K562 (cell line): ENCODE measurements around the gene SLC48A1. TPM values are rescaled to one million over a fixed set of nuclear protein-coding genes. Genes with fewer than 3 reads are reported as not detected.
A peak's percentile ranks its signal among the peaks of the same experiment; 100 is the strongest.

Experiments used
- ARNT ChIP-seq, 2 experiments: fragments of 450-650 bp; IDR thresholded peaks; 2 replicates each; pipeline ENCODE4 v1.6.1; 2016; ENCODE audit warnings: mild to moderate bottlenecking in 1 of 2
- BRD4 ChIP-seq: fragments of 200-600 bp; sonication (generic); IDR thresholded peaks from 2 replicates; pipeline ENCODE4 v1.6.1; 2017; ENCODE audit warnings: inconsistent platforms
- CBX3 ChIP-seq, 2 experiments: IDR thresholded peaks; 1 replicate in 1 of 2; 2 replicates in 1 of 2; pipeline ENCODE4 v1.6.1; 2012; ENCODE audit warnings: inconsistent platforms in 2 of 2, low read length in 2 of 2, borderline replicate concordance in 1 of 2, control low read depth in 1 of 2
- KLF6 ChIP-seq: fragments of 250-450 bp; sonication (Bioruptor Pico); IDR thresholded peaks from 2 replicates; pipeline ENCODE4 v1.4.0; 2020; ENCODE audit warnings: mild to moderate bottlenecking, moderate library complexity, borderline replicate concordance
- MAFK ChIP-seq: IDR thresholded peaks from 2 replicates; pipeline ENCODE4 v1.6.1; 2011; ENCODE audit warnings: low read length, improper control_type of control experiment
- NCOR1 ChIP-seq: fragments of 450-650 bp; IDR thresholded peaks from 2 replicates; pipeline ENCODE4 v1.6.1; 2016; ENCODE audit warnings: mild to moderate bottlenecking, moderate library complexity
- NUFIP1 ChIP-seq: fragments of 450-650 bp; IDR thresholded peaks from 2 replicates; pipeline ENCODE4 v1.6.1; 2018; ENCODE audit not compliant: partially characterized antibody
- RAD51 ChIP-seq: fragments of 450-650 bp; IDR thresholded peaks from 2 replicates; pipeline ENCODE4 v1.7.1; 2016; ENCODE audit warnings: low read depth, mild to moderate bottlenecking, borderline replicate concordance
- RFX7 ChIP-seq: fragments of 250-450 bp; sonication (Bioruptor Pico); IDR thresholded peaks from 2 replicates; pipeline ENCODE4 v1.5.1; 2021; ENCODE audit warnings: mild to moderate bottlenecking
- SMC3 ChIP-seq: conservative IDR thresholded peaks from 2 replicates; pipeline ENCODE4 v1.6.1; 2011; ENCODE audit warnings: low read depth, low read length, improper control_type of control experiment; ENCODE audit not compliant: insufficient read depth
- THRAP3 ChIP-seq: fragments of 450-650 bp; IDR thresholded peaks from 2 replicates; pipeline ENCODE4 v1.6.1; 2016; ENCODE audit warnings: mild to moderate bottlenecking, inconsistent platforms, borderline replicate concordance
- ZBTB8A ChIP-seq: fragments of 450-650 bp; IDR thresholded peaks from 2 replicates; pipeline ENCODE4 v1.6.1; 2018; ENCODE audit warnings: mild to moderate bottlenecking, moderate library complexity; ENCODE audit not compliant: partially characterized antibody
- ZC3H4 ChIP-seq: sonication (generic); formaldehyde crosslinking; IDR thresholded peaks from 2 replicates; pipeline ENCODE4 v1.9.0; 2021; ENCODE audit warnings: missing genetic modification reagents, borderline replicate concordance
- ZNF717 ChIP-seq: fragments of 250-450 bp; sonication (Bioruptor Pico); IDR thresholded peaks from 2 replicates; pipeline ENCODE4 v1.5.0; 2021
- polyA plus RNA-seq, 8 experiments: library from polyadenylated mRNA; depleted of rRNA in 4 of 8; stranded (reverse) in 5 of 8; unstranded in 3 of 8; fragments of >200 nt; fragmentation: Nextera tagmentation in 2 of 8; fragmentation: Illumina TruSeq in 1 of 8; extraction: Ambion mirVana in 2 of 8; extraction: Trizol in 1 of 8; gene quantifications; 2 replicates each; pipeline versions ENCODE4 v1.2.1 to v1.2.3, GENCODE V29; 2011 to 2014; ENCODE audit warnings: inconsistent platforms in 1 of 8, missing spikeins in 1 of 8
- total RNA-seq, 7 experiments: library from RNA; depleted of rRNA in 6 of 7; stranded (reverse); fragments of >200 nt in 6 of 7; fragmentation: Illumina TruSeq in 2 of 7; extraction: Trizol in 2 of 7; gene quantifications; 2 replicates each; pipeline versions ENCODE4 v1.2.1 to v1.2.3, GENCODE V29; 2011 to 2021; ENCODE audit warnings: low replicate concordance in 1 of 7
- TF ChIP-seq, protein P1 (sequence below), 3 experiments: fragments of 200-800 bp in 1 of 3; fragments of 250-450 bp in 1 of 3; fragments of 450-650 bp in 1 of 3; sonication (Bioruptor Pico) in 1 of 3; sonication (Bioruptor generic) in 1 of 3; formaldehyde crosslinking in 1 of 3; IDR thresholded peaks; 2 replicates each; pipeline versions ENCODE4 v1.6.1 to v1.8.0; 2016 to 2022; ENCODE audit warnings: mild to moderate bottlenecking in 2 of 3, missing genetic modification characterization in 2 of 3, missing compliant biosample characterization in 1 of 3, moderate library complexity in 1 of 3
- TF ChIP-seq, protein P2 (sequence below): sonication (generic); formaldehyde crosslinking; IDR thresholded peaks from 2 replicates; pipeline ENCODE4 v1.8.0; 2023; ENCODE audit warnings: missing genetic modification reagents, mild to moderate bottlenecking, borderline replicate concordance
- TF ChIP-seq, protein P3 (sequence below): sonication (generic); formaldehyde crosslinking; IDR thresholded peaks from 2 replicates; pipeline ENCODE4 v1.8.0; 2022; ENCODE audit warnings: mild to moderate bottlenecking, low read depth, missing genetic modification reagents

The SLC48A1 gene
- total and polyA plus RNA-seq, 9 of the 15 experiments (the other 6 are each of a cell fraction or from before 2014, with no cell fraction given), result 10.7 to 37.5 (median 18.7) TPM

DNA sequence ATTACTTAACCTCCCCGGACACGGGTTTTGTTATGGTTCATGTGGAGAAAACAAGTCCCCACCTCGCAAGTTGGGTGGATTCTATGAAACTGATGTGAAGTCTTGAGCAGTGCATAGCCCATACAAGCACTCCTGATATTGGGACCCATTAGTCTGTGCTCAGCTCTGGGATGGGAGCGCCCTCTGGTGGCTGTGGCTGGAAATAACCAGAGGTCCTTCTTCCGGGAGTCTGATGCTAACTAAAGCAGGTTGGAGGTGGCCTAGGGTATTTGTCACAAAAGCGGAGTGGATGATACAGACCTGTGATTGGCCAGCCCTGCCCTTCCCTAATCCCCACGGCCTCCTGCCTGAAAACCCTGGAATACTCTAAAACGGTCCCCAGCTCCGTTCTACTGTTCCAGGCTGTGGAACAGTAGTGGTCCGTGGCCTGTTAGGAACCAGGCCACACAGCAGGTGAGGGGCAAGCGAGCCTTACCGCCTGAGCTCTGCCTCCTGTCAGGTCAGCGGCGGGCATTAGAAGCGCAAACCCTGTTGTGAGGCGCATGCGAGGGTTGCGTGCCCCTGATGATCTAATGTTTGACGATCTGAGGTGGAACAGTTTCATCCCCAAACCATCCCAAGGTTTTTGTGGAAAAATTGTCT, 6.4 kb downstream of the SLC48A1 start (continued):
- TF ChIP-seq, protein P1, sequence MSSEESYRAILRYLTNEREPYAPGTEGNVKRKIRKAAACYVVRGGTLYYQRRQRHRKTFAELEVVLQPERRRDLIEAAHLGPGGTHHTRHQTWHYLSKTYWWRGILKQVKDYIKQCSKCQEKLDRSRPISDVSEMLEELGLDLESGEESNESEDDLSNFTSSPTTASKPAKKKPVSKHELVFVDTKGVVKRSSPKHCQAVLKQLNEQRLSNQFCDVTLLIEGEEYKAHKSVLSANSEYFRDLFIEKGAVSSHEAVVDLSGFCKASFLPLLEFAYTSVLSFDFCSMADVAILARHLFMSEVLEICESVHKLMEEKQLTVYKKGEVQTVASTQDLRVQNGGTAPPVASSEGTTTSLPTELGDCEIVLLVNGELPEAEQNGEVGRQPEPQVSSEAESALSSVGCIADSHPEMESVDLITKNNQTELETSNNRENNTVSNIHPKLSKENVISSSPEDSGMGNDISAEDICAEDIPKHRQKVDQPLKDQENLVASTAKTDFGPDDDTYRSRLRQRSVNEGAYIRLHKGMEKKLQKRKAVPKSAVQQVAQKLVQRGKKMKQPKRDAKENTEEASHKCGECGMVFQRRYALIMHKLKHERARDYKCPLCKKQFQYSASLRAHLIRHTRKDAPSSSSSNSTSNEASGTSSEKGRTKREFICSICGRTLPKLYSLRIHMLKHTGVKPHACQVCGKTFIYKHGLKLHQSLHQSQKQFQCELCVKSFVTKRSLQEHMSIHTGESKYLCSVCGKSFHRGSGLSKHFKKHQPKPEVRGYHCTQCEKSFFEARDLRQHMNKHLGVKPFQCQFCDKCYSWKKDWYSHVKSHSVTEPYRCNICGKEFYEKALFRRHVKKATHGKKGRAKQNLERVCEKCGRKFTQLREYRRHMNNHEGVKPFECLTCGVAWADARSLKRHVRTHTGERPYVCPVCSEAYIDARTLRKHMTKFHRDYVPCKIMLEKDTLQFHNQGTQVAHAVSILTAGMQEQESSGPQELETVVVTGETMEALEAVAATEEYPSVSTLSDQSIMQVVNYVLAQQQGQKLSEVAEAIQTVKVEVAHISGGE (CRISPR knock-in tag; IDR thresholded peaks at IDR 0.05), result no peak
- TF ChIP-seq NCOR1 (no peak), ARNT (IDR thresholded peaks at IDR 0.05) (no peak), SMC3 (peak; percentile 97), ZC3H4 (CRISPR knock-in tag) (no peak), ZNF717 (CRISPR knock-in tag) (no peak), RAD51 (no peak), RFX7 (no peak), MAFK (no peak), THRAP3 (no peak), NUFIP1 (no peak), CBX3 (IDR thresholded peaks at IDR 0.05; ENCODE audit: borderline replicate concordance in 1 of 2, low read length in 2 of 2) (no peak), BRD4 (no peak), KLF6 (CRISPR knock-in tag) (no peak), ZBTB8A (no peak)
- TF ChIP-seq, protein P2, sequence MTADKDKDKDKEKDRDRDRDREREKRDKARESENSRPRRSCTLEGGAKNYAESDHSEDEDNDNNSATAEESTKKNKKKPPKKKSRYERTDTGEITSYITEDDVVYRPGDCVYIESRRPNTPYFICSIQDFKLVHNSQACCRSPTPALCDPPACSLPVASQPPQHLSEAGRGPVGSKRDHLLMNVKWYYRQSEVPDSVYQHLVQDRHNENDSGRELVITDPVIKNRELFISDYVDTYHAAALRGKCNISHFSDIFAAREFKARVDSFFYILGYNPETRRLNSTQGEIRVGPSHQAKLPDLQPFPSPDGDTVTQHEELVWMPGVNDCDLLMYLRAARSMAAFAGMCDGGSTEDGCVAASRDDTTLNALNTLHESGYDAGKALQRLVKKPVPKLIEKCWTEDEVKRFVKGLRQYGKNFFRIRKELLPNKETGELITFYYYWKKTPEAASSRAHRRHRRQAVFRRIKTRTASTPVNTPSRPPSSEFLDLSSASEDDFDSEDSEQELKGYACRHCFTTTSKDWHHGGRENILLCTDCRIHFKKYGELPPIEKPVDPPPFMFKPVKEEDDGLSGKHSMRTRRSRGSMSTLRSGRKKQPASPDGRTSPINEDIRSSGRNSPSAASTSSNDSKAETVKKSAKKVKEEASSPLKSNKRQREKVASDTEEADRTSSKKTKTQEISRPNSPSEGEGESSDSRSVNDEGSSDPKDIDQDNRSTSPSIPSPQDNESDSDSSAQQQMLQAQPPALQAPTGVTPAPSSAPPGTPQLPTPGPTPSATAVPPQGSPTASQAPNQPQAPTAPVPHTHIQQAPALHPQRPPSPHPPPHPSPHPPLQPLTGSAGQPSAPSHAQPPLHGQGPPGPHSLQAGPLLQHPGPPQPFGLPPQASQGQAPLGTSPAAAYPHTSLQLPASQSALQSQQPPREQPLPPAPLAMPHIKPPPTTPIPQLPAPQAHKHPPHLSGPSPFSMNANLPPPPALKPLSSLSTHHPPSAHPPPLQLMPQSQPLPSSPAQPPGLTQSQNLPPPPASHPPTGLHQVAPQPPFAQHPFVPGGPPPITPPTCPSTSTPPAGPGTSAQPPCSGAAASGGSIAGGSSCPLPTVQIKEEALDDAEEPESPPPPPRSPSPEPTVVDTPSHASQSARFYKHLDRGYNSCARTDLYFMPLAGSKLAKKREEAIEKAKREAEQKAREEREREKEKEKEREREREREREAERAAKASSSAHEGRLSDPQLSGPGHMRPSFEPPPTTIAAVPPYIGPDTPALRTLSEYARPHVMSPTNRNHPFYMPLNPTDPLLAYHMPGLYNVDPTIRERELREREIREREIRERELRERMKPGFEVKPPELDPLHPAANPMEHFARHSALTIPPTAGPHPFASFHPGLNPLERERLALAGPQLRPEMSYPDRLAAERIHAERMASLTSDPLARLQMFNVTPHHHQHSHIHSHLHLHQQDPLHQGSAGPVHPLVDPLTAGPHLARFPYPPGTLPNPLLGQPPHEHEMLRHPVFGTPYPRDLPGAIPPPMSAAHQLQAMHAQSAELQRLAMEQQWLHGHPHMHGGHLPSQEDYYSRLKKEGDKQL, result no peak
- TF ChIP-seq, protein P3, sequence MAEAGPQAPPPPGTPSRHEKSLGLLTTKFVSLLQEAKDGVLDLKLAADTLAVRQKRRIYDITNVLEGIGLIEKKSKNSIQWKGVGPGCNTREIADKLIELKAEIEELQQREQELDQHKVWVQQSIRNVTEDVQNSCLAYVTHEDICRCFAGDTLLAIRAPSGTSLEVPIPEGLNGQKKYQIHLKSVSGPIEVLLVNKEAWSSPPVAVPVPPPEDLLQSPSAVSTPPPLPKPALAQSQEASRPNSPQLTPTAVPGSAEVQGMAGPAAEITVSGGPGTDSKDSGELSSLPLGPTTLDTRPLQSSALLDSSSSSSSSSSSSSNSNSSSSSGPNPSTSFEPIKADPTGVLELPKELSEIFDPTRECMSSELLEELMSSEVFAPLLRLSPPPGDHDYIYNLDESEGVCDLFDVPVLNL, result no peak
